H9 (cell line): ENCODE data around the gene RNPEP. TPM values are rescaled to one million over a fixed set of nuclear protein-coding genes. Genes with fewer than 3 reads are reported as not detected.

Source experiments
- DNase-seq: peaks from one replicate; pipeline ENCODE4 v3.0.0-alpha.2; 2017
- H2AFZ ChIP-seq: one replicate; pipeline ENCODE4 v1.6.1; 2013; ENCODE audit warnings: mild to moderate bottlenecking, low read length, control low read depth, moderate library complexity
- H2AK5ac ChIP-seq: 2 replicates; pipeline ENCODE4 v1.6.1; 2013; ENCODE audit warnings: low read length, control low read depth, mixed read lengths; ENCODE audit not compliant: insufficient read length
- H2BK120ac ChIP-seq: one replicate; pipeline ENCODE4 v1.6.1; 2013; ENCODE audit warnings: low read depth, mild to moderate bottlenecking, low read length, control low read depth, inconsistent platforms; ENCODE audit not compliant: poor library complexity, severe bottlenecking
- H2BK12ac ChIP-seq: 2 replicates; pipeline ENCODE4 v1.6.1; 2013; ENCODE audit warnings: low read length, control low read depth, mixed read lengths, low read depth; ENCODE audit not compliant: insufficient read length
- H2BK15ac ChIP-seq: 2 replicates; pipeline ENCODE4 v1.6.1; 2013; ENCODE audit warnings: low read depth, low read length, control low read depth
- H2BK20ac ChIP-seq: one replicate; pipeline ENCODE4 v1.6.1; 2013; ENCODE audit warnings: low read depth, mild to moderate bottlenecking, low read length, control low read depth, inconsistent platforms; ENCODE audit not compliant: poor library complexity, severe bottlenecking
- H2BK5ac ChIP-seq: 2 replicates; pipeline ENCODE4 v1.6.1; 2013; ENCODE audit warnings: low read length, control low read depth, mixed read lengths; ENCODE audit not compliant: insufficient read length
- H3K14ac ChIP-seq: 2 replicates; pipeline ENCODE4 v1.6.1; 2013; ENCODE audit warnings: low read length, control low read depth; ENCODE audit not compliant: insufficient read depth
- H3K18ac ChIP-seq: 2 replicates; pipeline ENCODE4 v1.6.1; 2013; ENCODE audit warnings: low read depth, mild to moderate bottlenecking, mixed read lengths, low read length, control low read depth; ENCODE audit not compliant: insufficient read length
- H3K23ac ChIP-seq: 2 replicates; pipeline ENCODE4 v1.6.1; 2013; ENCODE audit warnings: low read length, control low read depth, mixed read lengths, low read depth; ENCODE audit not compliant: insufficient read length
- H3K23me2 ChIP-seq: 2 replicates; pipeline ENCODE4 v1.6.1; 2013; ENCODE audit warnings: low read depth, mild to moderate bottlenecking, mixed read lengths, low read length, control low read depth; ENCODE audit not compliant: insufficient read length, poor library complexity, severe bottlenecking
- H3K27ac ChIP-seq: 2 replicates; pipeline ENCODE4 v1.5.1; 2013; ENCODE audit warnings: low read length, control low read depth, mixed read lengths, low read depth; ENCODE audit not compliant: insufficient read length
- H3K27me3 ChIP-seq: 2 replicates; pipeline ENCODE4 v1.6.1; 2013; ENCODE audit warnings: low read length, control low read depth, inconsistent platforms; ENCODE audit not compliant: insufficient read depth
- H3K4ac ChIP-seq: 2 replicates; pipeline ENCODE4 v1.6.1; 2013; ENCODE audit warnings: low read depth, mild to moderate bottlenecking, control low read depth, inconsistent platforms, low read length, moderate library complexity
- H3K4me1 ChIP-seq: 2 replicates; pipeline ENCODE4 v1.6.1; 2013; ENCODE audit warnings: low read length, control low read depth, inconsistent platforms; ENCODE audit not compliant: insufficient read depth
- H3K4me2 ChIP-seq: 2 replicates; pipeline ENCODE4 v1.6.1; 2013; ENCODE audit warnings: low read length, control low read depth, mixed read lengths; ENCODE audit not compliant: insufficient read length, insufficient read depth
- H3K56ac ChIP-seq: 2 replicates; pipeline ENCODE4 v1.6.1; 2013; ENCODE audit warnings: low read depth, mild to moderate bottlenecking, mixed read lengths, low read length, control low read depth; ENCODE audit not compliant: insufficient read length
- H3K79me1 ChIP-seq: 2 replicates; pipeline ENCODE4 v1.6.1; 2013; ENCODE audit warnings: low read depth, mild to moderate bottlenecking, moderate library complexity, low read length, control low read depth, inconsistent platforms; ENCODE audit not compliant: insufficient read depth, poor library complexity, severe bottlenecking
- H3K79me2 ChIP-seq: 2 replicates; pipeline ENCODE4 v1.6.1; 2013; ENCODE audit warnings: low read length, control low read depth, inconsistent platforms; ENCODE audit not compliant: insufficient read depth
- H3K9ac ChIP-seq: 2 replicates; pipeline ENCODE4 v1.6.1; 2013; ENCODE audit warnings: low read length, control low read depth, mixed read lengths; ENCODE audit not compliant: insufficient read length; ENCODE audit errors: extremely low read depth
- H3K9me3 ChIP-seq: one replicate; pipeline ENCODE4 v1.6.1; 2013; ENCODE audit warnings: low read depth, low read length, inconsistent platforms; ENCODE audit not compliant: control insufficient read depth
- H3T11ph ChIP-seq: one replicate; pipeline ENCODE4 v1.6.1; 2013; ENCODE audit warnings: mild to moderate bottlenecking, low read length, control low read depth, inconsistent platforms
- H4K20me1 ChIP-seq: one replicate; pipeline ENCODE4 v1.6.1; 2013; ENCODE audit not compliant: control insufficient read depth, insufficient read length, insufficient read depth
- H4K5ac ChIP-seq: 2 replicates; pipeline ENCODE4 v1.6.1; 2013; ENCODE audit warnings: low read depth, mild to moderate bottlenecking, mixed read lengths, low read length, control low read depth; ENCODE audit not compliant: insufficient read length
- H4K8ac ChIP-seq: replicated peaks from 2 replicates; pipeline ENCODE4 v1.6.1; 2013; ENCODE audit warnings: low read length, control low read depth, mixed read lengths, low read depth; ENCODE audit not compliant: insufficient read length
- H4K91ac ChIP-seq: 2 replicates; pipeline ENCODE4 v1.6.1; 2013; ENCODE audit warnings: low read depth, mild to moderate bottlenecking, moderate library complexity, mixed read lengths, low read length, control low read depth; ENCODE audit not compliant: insufficient read length
- H3K27ac Mint-ChIP-seq, 3 experiments: 2 replicates in 2 of 3; 3 replicates in 1 of 3; pipeline ENCODE4 v1.8.0; 2020 to 2021; ENCODE audit warnings: mixed read lengths in 3 of 3, mild to moderate bottlenecking in 1 of 3, moderate library complexity in 1 of 3
- H3K27me3 Mint-ChIP-seq: 2 replicates; pipeline ENCODE4 v1.8.0; 2021; ENCODE audit warnings: low read depth, mild to moderate bottlenecking, moderate library complexity, mixed read lengths
- H3K36me3 Mint-ChIP-seq, 3 experiments: 2 replicates in 2 of 3; 3 replicates in 1 of 3; pipeline ENCODE4 v1.8.0; 2020 to 2021; ENCODE audit warnings: low read depth in 3 of 3, mixed read lengths in 3 of 3; ENCODE audit not compliant: insufficient read depth in 1 of 3
- H3K4me1 Mint-ChIP-seq, 2 experiments: 2 replicates each; pipeline ENCODE4 v1.8.0; 2020; ENCODE audit warnings: mixed read lengths in 2 of 2
- H3K4me3 Mint-ChIP-seq, 2 experiments: 2 replicates in 1 of 2; 3 replicates in 1 of 2; pipeline ENCODE4 v1.8.0; 2020 to 2021; ENCODE audit warnings: mild to moderate bottlenecking in 2 of 2, mixed read lengths in 2 of 2, moderate library complexity in 1 of 2
- H3K9me3 Mint-ChIP-seq, 2 experiments: 2 replicates in 1 of 2; 3 replicates in 1 of 2; pipeline ENCODE4 v1.8.0; 2020; ENCODE audit warnings: mild to moderate bottlenecking in 2 of 2, mixed read lengths in 2 of 2, moderate library complexity in 1 of 2
- CTCF ChIP-seq: fragments of 200-600 bp; sonication (generic); conservative IDR thresholded peaks from 3 replicates; pipeline ENCODE4 v1.8.0; 2021; ENCODE audit warnings: antibody characterized with exemption, mild to moderate bottlenecking
- WGBS: extraction: QIAGEN DNeasy Blood & Tissue Kit; methylation state at CpG from one replicate; pipeline ENCODE4 v1.1.7; 2013; ENCODE audit warnings: missing lambda C conversion rate, low lambda C conversion rate, mixed read lengths; ENCODE audit not compliant: insufficient read length; ENCODE audit errors: extremely low coverage; 5-methylcytosine and 5-hydroxymethylcytosine counted together
- total RNA-seq: library from RNA; stranded (reverse); gene quantifications from 2 replicates; pipeline ENCODE4 v1.2.1, GENCODE V29; 2021

RNPEP gene
- total RNA-seq, 1 experiment from 2014 or later = 49.9 TPM

GRCh38 chr1:202016022-202016810 is 33.8 kb downstream of the RNPEP start:
- H4K20me1 ChIP-seq = no peaks in the 10 kb centered on the region
- H3K23me2 ChIP-seq = no peaks in the 10 kb centered on the region
- H3K79me1 ChIP-seq = no peaks in the 10 kb centered on the region
- no peak overlapping the region for H4K5ac ChIP-seq
- H3K4me2 ChIP-seq = no peak overlapping the region
- H4K8ac ChIP-seq = no peak overlapping the region
- H2AK5ac ChIP-seq = no peak overlapping the region
- no peak overlapping the region for H4K91ac ChIP-seq
- no peak overlapping the region for H2BK120ac ChIP-seq
- no peak overlapping the region for H3T11ph ChIP-seq
- no peaks in the 10 kb centered on the region for H3K79me2 ChIP-seq
- no peak overlapping the region for H3K14ac ChIP-seq
- Mint-ChIP-seq H3K36me3 (peaks cover 0 to 45% (median 27%) of the 10 kb centered on the region in 3 experiments; a peak in 4 of 7 replicates), H3K4me1 (peaks cover 13 to 27% of the 10 kb centered on the region in 2 experiments), H3K9me3 (no peaks in the 10 kb centered on the region), H3K27ac (peak overlapping the region in 1 of 3 experiments; percentile 71; a peak in 1 of 7 replicates), H3K27me3 (no peaks in the 10 kb centered on the region), H3K4me3 (no peak overlapping the region)
- no peak overlapping the region for H3K23ac ChIP-seq
- H3K4ac ChIP-seq = no peak overlapping the region
- DNase-seq = no peak
- H3K9ac ChIP-seq = no peak overlapping the region
- WGBS = no CpG with 5 or more reads among the region's 9 CpGs
- H2BK12ac ChIP-seq = no peak overlapping the region
- no peak overlapping the region for H3K27ac ChIP-seq
- no peak overlapping the region for H2AFZ ChIP-seq
- H2BK20ac ChIP-seq = no peak overlapping the region
- H3K27me3 ChIP-seq = no peaks in the 10 kb centered on the region
- H3K4me1 ChIP-seq = no peaks in the 10 kb centered on the region; the same call in 1 of the 2 replicates
- TF ChIP-seq CTCF = no peak
- no peak overlapping the region for H2BK5ac ChIP-seq
- H3K9me3 ChIP-seq = no peaks in the 10 kb centered on the region
- no peak overlapping the region for H2BK15ac ChIP-seq
- H3K56ac ChIP-seq = no peak overlapping the region
- no peak overlapping the region for H3K18ac ChIP-seq
